ENCODE measurements around the gene ATXN7L1. TPM values are rescaled to one million over a fixed set of nuclear protein-coding genes. Genes with fewer than 3 reads are reported as not detected.

Gene ATXN7L1
- total and polyA plus RNA-seq, 2 of the 13 experiments (the other 11 are each of a cell fraction or from before 2014, with no cell fraction given) = 4.1 to 7.8 TPM

DNA sequence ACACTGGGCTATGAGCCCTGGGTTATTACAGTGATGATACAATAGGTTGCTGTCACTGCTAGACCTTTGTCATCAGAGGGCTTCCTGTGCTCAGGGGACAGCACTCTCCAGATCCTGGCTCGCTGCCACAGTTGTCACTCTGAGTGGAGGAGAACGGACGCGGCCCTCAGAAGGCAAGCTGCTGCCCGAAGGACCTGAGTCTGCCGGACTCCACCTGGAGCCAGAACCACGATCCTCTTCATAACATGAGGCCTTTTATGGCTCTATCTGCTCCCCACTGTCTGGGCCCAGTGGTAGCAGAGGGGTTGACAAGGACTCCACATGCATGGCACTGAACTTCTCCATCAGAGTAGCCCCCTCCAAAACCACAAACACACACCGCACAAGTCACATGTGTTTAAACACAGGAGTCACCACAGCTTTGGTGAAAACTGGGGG, 200.4 kb downstream of the ATXN7L1 start:
- 71% methylated on average over 8 of the region's 8 CpGs for WGBS (ENCODE audit: low lambda C conversion rate)
- Histone ChIP-seq H3K27ac (ENCODE audit: extremely low read length, insufficient read depth, low read length) (no peak overlapping the region), H3K9me3 (ENCODE audit: low read length) (no peaks in the 10 kb centered on the region), H3K9ac (ENCODE audit: insufficient read depth, low read depth, low read length) (no peak overlapping the region), H3K27me3 (ENCODE audit: control insufficient read depth in 1 of 2, insufficient read depth in 2 of 2, low read length in 2 of 2) (no peaks in the 10 kb centered on the region), H3K4me2 (ENCODE audit: low read depth, low read length) (no peak overlapping the region), H4K20me1 (ENCODE audit: insufficient read depth, low read length) (no peaks in the 10 kb centered on the region), H3K36me3 (replicated peaks in 1 of 2; ENCODE audit: control insufficient read depth in 1 of 2, insufficient read depth in 2 of 2, low read length in 2 of 2) (no peaks in the 10 kb centered on the region), H3K79me2 (ENCODE audit: insufficient read depth, low read length) (no peaks in the 10 kb centered on the region), H2AFZ (ENCODE audit: low read length) (no peak overlapping the region), H3K4me1 (ENCODE audit: insufficient read depth, low read length) (peaks cover 11% of the 10 kb centered on the region), H3K4me3 (replicated peaks in 1 of 3; ENCODE audit: insufficient read depth in 1 of 3, low read depth in 2 of 3, low read length in 3 of 3) (no peak overlapping the region)
- ChIA-PET POLR2A (no interaction called here), CTCF (ENCODE audit: low intra/inter-chr PET ratio, low total read pairs) (no interaction called here)
- ATAC-seq = no peak
- in situ Hi-C loops (cut with HindIII; ENCODE audit: extremely low pct_ligation_motif_present, low pct_unique_long_range_greater_than_20kb) (no loop called here), intact Hi-C loops (cut with micrococcal nuclease; ENCODE audit: unreplicated experiment) (no loop called here)
- TF ChIP-seq, protein P1, sequence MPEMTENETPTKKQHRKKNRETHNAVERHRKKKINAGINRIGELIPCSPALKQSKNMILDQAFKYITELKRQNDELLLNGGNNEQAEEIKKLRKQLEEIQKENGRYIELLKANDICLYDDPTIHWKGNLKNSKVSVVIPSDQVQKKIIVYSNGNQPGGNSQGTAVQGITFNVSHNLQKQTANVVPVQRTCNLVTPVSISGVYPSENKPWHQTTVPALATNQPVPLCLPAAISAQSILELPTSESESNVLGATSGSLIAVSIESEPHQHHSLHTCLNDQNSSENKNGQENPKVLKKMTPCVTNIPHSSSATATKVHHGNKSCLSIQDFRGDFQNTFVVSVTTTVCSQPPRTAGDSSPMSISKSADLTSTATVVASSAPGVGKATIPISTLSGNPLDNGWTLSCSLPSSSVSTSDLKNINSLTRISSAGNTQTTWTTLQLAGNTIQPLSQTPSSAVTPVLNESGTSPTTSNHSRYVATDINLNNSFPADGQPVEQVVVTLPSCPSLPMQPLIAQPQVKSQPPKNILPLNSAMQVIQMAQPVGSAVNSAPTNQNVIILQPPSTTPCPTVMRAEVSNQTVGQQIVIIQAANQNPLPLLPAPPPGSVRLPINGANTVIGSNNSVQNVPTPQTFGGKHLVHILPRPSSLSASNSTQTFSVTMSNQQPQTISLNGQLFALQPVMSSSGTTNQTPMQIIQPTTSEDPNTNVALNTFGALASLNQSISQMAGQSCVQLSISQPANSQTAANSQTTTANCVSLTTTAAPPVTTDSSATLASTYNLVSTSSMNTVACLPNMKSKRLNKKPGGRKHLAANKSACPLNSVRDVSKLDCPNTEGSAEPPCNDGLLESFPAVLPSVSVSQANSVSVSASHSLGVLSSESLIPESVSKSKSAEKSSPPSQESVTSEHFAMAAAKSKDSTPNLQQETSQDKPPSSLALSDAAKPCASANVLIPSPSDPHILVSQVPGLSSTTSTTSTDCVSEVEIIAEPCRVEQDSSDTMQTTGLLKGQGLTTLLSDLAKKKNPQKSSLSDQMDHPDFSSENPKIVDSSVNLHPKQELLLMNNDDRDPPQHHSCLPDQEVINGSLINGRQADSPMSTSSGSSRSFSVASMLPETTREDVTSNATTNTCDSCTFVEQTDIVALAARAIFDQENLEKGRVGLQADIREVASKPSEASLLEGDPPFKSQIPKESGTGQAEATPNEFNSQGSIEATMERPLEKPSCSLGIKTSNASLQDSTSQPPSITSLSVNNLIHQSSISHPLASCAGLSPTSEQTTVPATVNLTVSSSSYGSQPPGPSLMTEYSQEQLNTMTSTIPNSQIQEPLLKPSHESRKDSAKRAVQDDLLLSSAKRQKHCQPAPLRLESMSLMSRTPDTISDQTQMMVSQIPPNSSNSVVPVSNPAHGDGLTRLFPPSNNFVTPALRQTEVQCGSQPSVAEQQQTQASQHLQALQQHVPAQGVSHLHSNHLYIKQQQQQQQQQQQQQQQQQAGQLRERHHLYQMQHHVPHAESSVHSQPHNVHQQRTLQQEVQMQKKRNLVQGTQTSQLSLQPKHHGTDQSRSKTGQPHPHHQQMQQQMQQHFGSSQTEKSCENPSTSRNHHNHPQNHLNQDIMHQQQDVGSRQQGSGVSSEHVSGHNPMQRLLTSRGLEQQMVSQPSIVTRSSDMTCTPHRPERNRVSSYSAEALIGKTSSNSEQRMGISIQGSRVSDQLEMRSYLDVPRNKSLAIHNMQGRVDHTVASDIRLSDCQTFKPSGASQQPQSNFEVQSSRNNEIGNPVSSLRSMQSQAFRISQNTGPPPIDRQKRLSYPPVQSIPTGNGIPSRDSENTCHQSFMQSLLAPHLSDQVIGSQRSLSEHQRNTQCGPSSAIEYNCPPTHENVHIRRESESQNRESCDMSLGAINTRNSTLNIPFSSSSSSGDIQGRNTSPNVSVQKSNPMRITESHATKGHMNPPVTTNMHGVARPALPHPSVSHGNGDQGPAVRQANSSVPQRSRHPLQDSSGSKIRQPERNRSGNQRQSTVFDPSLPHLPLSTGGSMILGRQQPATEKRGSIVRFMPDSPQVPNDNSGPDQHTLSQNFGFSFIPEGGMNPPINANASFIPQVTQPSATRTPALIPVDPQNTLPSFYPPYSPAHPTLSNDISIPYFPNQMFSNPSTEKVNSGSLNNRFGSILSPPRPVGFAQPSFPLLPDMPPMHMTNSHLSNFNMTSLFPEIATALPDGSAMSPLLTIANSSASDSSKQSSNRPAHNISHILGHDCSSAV (CRISPR knock-in tag; IDR thresholded peaks at IDR 0.05; ENCODE audit: borderline replicate concordance) = no peak
- TF ChIP-seq SMAD1 (CRISPR knock-in tag; IDR thresholded peaks at IDR 0.05; ENCODE audit: borderline replicate concordance, low read depth) = no peak
- no TSS peak for BruUV-seq (replicated peaks)
- no peak for FAIRE-seq
- no peak for DNase-seq (ENCODE audit: low spot score)
